ENCODE results near the gene CPVL. TPM values are rescaled to one million over a fixed set of nuclear protein-coding genes. Genes with fewer than 3 reads are reported as not detected.

The CPVL gene
- total and polyA plus RNA-seq, 2 of the 4 experiments (the other 2 are of a cell fraction): not detected

DNA sequence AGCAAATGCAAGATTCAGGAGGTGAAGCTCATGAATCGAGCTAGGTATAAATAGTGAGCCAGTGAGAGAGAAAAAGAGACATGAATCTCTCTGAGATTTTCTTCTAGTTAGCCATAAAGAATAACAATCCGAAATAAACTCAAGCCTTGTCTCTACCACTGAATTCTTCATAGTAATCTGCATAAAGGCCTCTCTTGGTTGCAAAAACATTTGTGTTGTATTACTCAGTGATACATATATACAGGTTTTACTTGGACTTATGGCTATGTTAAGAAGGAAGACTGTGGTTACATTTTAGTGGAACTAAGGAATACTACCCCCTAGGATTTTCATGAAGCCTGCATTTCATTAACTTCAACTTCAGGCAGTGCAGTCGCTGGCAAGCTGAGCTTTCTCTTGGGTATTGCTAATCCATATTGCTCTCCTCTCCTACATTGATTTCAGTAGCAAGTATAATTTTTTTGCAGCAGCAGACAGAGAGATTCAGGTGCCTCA, 115.5 kb downstream of the CPVL start:
- Histone ChIP-seq H3K4me3 (ENCODE audit: insufficient read depth, low read depth, low read length) (no peak overlapping the region), H4K5ac (ENCODE audit: low read depth, low read length) (no peak overlapping the region), H3K56ac (ENCODE audit: extremely low read depth, insufficient read depth, low read length) (no peak overlapping the region), H3K4me2 (ENCODE audit: low read depth, low read length) (no peak overlapping the region), H3K23ac (ENCODE audit: low read depth, low read length) (no peak overlapping the region), H3K79me1 (ENCODE audit: low read depth in 1 of 2, low read length in 2 of 2) (no peaks in the 10 kb centered on the region), H3K36me3 (ENCODE audit: control insufficient read depth, insufficient read depth, low read length) (no peaks in the 10 kb centered on the region), H3K4me1 (ENCODE audit: control insufficient read depth, insufficient read depth, low read length) (no peaks in the 10 kb centered on the region; the same call in 1 of the 2 replicates), H4K20me1 (ENCODE audit: insufficient read depth, low read length) (no peaks in the 10 kb centered on the region), H2AK5ac (ENCODE audit: low read depth, low read length) (no peak overlapping the region), H3K4ac (ENCODE audit: low read depth, low read length) (no peak overlapping the region), H4K8ac (ENCODE audit: low read depth in 2 of 2, low read length in 2 of 2) (no peak overlapping the region), H3K9me3 (ENCODE audit: control insufficient read depth, insufficient read depth, low read length) (no peaks in the 10 kb centered on the region), H2BK15ac (ENCODE audit: low read depth, low read length) (no peak overlapping the region), H3K14ac (replicated peaks; ENCODE audit: low read depth, low read length) (no peak overlapping the region), H4K91ac (ENCODE audit: insufficient read depth, low read depth, low read length) (no peak overlapping the region), H3K9me1 (ENCODE audit: insufficient read depth, low read length) (no peaks in the 10 kb centered on the region), H2BK20ac (ENCODE audit: low read depth, low read length) (no peak overlapping the region), H3K27me3 (ENCODE audit: control insufficient read depth, insufficient read depth, low read length) (no peaks in the 10 kb centered on the region), H2BK5ac (ENCODE audit: low read depth, low read length, poor library complexity, severe bottlenecking) (no peak overlapping the region), H2AFZ (replicated peaks; ENCODE audit: low read length, poor library complexity) (no peak overlapping the region), H3K9ac (ENCODE audit: low read depth, low read length) (no peak overlapping the region), H3K27ac (ENCODE audit: insufficient read depth, low read length) (no peak overlapping the region), H2AK9ac (replicated peaks; ENCODE audit: low read depth, low read length, poor library complexity) (no peak overlapping the region), H3K18ac (ENCODE audit: low read depth, low read length) (no peak overlapping the region), H2BK120ac (ENCODE audit: low read depth, low read length) (no peak overlapping the region)
- ChIA-PET CTCF (no interaction called here), POLR2A (ENCODE audit: unreplicated experiment) (no interaction called here)
- no peak for DNase-seq
- BruUV-seq (replicated peaks): no TSS peak
- no peak for ATAC-seq (ENCODE audit: low read depth)
- in situ Hi-C loops (cut with MboI; ENCODE audit: low sequenced_read_pairs): no loop called here
- dilution Hi-C loops (cut with HindIII; ENCODE audit: low sequenced_read_pairs, unreplicated experiment): no loop called here
- WGBS, 2 experiments (ENCODE audit: extremely low coverage in 2 of 2, insufficient read length in 1 of 2): no CpG with 5 or more reads among the region's 3 CpGs
- no peak for TF ChIP-seq RAD21 (IDR thresholded peaks at IDR 0.05; ENCODE audit: low read length)
- no peak for TF ChIP-seq MAZ (IDR thresholded peaks at IDR 0.05; ENCODE audit: borderline replicate concordance, low read depth, low read length)
- no peak for TF ChIP-seq POLR2A (IDR thresholded peaks at IDR 0.05; ENCODE audit: low read depth, low read length)
- no peak for TF ChIP-seq NFE2L2 (IDR thresholded peaks at IDR 0.05; ENCODE audit: low read depth, low read length)
- TF ChIP-seq, protein P1, sequence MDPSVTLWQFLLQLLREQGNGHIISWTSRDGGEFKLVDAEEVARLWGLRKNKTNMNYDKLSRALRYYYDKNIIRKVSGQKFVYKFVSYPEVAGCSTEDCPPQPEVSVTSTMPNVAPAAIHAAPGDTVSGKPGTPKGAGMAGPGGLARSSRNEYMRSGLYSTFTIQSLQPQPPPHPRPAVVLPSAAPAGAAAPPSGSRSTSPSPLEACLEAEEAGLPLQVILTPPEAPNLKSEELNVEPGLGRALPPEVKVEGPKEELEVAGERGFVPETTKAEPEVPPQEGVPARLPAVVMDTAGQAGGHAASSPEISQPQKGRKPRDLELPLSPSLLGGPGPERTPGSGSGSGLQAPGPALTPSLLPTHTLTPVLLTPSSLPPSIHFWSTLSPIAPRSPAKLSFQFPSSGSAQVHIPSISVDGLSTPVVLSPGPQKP (IDR thresholded peaks at IDR 0.05; ENCODE audit: borderline replicate concordance, low read depth, low read length): no peak
- no peak for TF ChIP-seq CHD1 (IDR thresholded peaks at IDR 0.05; ENCODE audit: low read depth, low read length)
- TF ChIP-seq, protein P2, sequence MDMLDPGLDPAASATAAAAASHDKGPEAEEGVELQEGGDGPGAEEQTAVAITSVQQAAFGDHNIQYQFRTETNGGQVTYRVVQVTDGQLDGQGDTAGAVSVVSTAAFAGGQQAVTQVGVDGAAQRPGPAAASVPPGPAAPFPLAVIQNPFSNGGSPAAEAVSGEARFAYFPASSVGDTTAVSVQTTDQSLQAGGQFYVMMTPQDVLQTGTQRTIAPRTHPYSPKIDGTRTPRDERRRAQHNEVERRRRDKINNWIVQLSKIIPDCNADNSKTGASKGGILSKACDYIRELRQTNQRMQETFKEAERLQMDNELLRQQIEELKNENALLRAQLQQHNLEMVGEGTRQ (IDR thresholded peaks at IDR 0.05; ENCODE audit: low read depth, low read length): no peak
- no peak for TF ChIP-seq CEBPB (IDR thresholded peaks at IDR 0.05; ENCODE audit: low read depth, low read length)
- intact Hi-C loops (cut with micrococcal nuclease): no loop called here

Data from IMR-90 (cell line).